Endothelial cell of umbilical vein (primary cell): Measurements from ENCODE around the gene GPD2. TPM values are rescaled to one million over a fixed set of nuclear protein-coding genes. Genes with fewer than 3 reads are reported as not detected.

Source experiments
- BruUV-seq: library from RNA; stranded (reverse); fragments of 400-500 nt; replicated peaks from 2 replicates; lab custom pipeline; 2021; lab: Mats Ljungman, UMichigan
- CTCF ChIA-PET: fragments of 300-600, 350-600 bp; sonication (Branson Sonifier 250); formaldehyde crosslinking; loops from one replicate; lab custom pipeline; 2021; ENCODE audit warnings: antibody characterized with exemption, inconsistent platforms; lab: Charles Lee
- POLR2A ChIA-PET: fragments of 300-600, 350-600 bp; sonication (Branson Sonifier 250); formaldehyde crosslinking; loops from one replicate; lab custom pipeline; 2021; ENCODE audit warnings: antibody characterized with exemption, inconsistent platforms; lab: Charles Lee
- DNase-seq: peaks from one replicate; pipeline ENCODE4 v3.0.0-alpha.2; 2011; ENCODE audit warnings: low read depth, low spot score
- FAIRE-seq: peaks from 2 replicates; lab custom pipeline; 2011; peaks lifted over from hg19 to GRCh38; lab: Jason Lieb, UNC
- H2AFZ ChIP-seq: 2 replicates; pipeline ENCODE4 v1.6.0; 2012; ENCODE audit warnings: low read depth, low read length, control low read depth, inconsistent platforms
- H3K27ac ChIP-seq: 2 replicates; pipeline ENCODE4 v1.5.1; 2011; ENCODE audit warnings: low read depth, mild to moderate bottlenecking, control low read depth, low read length, moderate library complexity; ENCODE audit not compliant: insufficient read depth
- H3K27me3 ChIP-seq, 2 experiments: 2 replicates each; pipeline versions ENCODE4 v1.6.0 to v1.6.1; 2011; ENCODE audit warnings: low read length in 2 of 2, mixed read lengths in 1 of 2; ENCODE audit not compliant: control insufficient read depth in 2 of 2, insufficient read depth in 2 of 2
- H3K36me3 ChIP-seq, 2 experiments: 2 replicates in 1 of 2; 3 replicates in 1 of 2; pipeline ENCODE4 v1.5.1; 2011; ENCODE audit warnings: low read length in 2 of 2, mild to moderate bottlenecking in 1 of 2, moderate library complexity in 1 of 2; ENCODE audit not compliant: control insufficient read depth in 2 of 2, insufficient read depth in 2 of 2; ENCODE audit errors: extremely low read depth in 1 of 2
- H3K4me1 ChIP-seq: 3 replicates; pipeline ENCODE4 v1.5.1; 2011; ENCODE audit warnings: mild to moderate bottlenecking, low read length; ENCODE audit not compliant: control insufficient read depth, insufficient read depth; ENCODE audit errors: extremely low read depth
- H3K4me2 ChIP-seq: 2 replicates; pipeline ENCODE4 v1.6.1; 2011; ENCODE audit warnings: low read length, control low read depth, mixed read lengths; ENCODE audit not compliant: insufficient read depth
- H3K4me3 ChIP-seq, 3 experiments: fragments of 200-600 bp in 1 of 3; sonication (generic), shearing (Covaris generic) in 1 of 3; replicated peaks in 1 of 3; 2 replicates each; pipeline ENCODE4 v1.5.1; 2011 to 2016; ENCODE audit warnings: control low read depth in 3 of 3, low read length in 3 of 3, mild to moderate bottlenecking in 2 of 3, inconsistent platforms in 1 of 3, low read depth in 1 of 3, moderate library complexity in 1 of 3; ENCODE audit not compliant: insufficient read depth in 1 of 3
- H3K79me2 ChIP-seq: 2 replicates; pipeline ENCODE4 v1.6.0; 2012; ENCODE audit warnings: low read length, inconsistent platforms; ENCODE audit not compliant: control insufficient read depth, insufficient read depth
- H3K9ac ChIP-seq: replicated peaks from 2 replicates; pipeline ENCODE3; 2011; ENCODE audit warnings: low read length, control low read depth; ENCODE audit not compliant: insufficient read depth; ENCODE audit errors: extremely low read depth
- H3K9me1 ChIP-seq: replicated peaks from 3 replicates; pipeline ENCODE4 v1.6.0; 2011; ENCODE audit warnings: mild to moderate bottlenecking, low read length; ENCODE audit not compliant: control insufficient read depth, insufficient read depth; ENCODE audit errors: extremely low read depth
- H3K9me3 ChIP-seq: replicated peaks from 2 replicates; pipeline ENCODE4 v1.5.1; 2012; ENCODE audit warnings: low read length, inconsistent platforms; ENCODE audit not compliant: control insufficient read depth, insufficient read depth
- H4K20me1 ChIP-seq: replicated peaks from 2 replicates; pipeline ENCODE3; 2011; ENCODE audit warnings: mild to moderate bottlenecking, low read length; ENCODE audit not compliant: control insufficient read depth, insufficient read depth; ENCODE audit errors: extremely low read depth
- CTCF ChIP-seq, 2 donors: IDR thresholded peaks; 1 replicate in 1 of 2; 2 replicates in 1 of 2; pipeline ENCODE4 v1.5.1; 2011; ENCODE audit warnings: low read length in 2 of 2, mild to moderate bottlenecking in 2 of 2, moderate library complexity in 2 of 2, control low read depth in 1 of 2, inconsistent platforms in 1 of 2, low read depth in 1 of 2; ENCODE audit not compliant: insufficient read depth in 1 of 2; ENCODE audit errors: extremely low read depth in 1 of 2
- EZH2 ChIP-seq: IDR thresholded peaks from 2 replicates; pipeline ENCODE4 v1.6.1; 2012; ENCODE audit warnings: borderline replicate concordance, low read depth, mild to moderate bottlenecking, moderate library complexity, low read length, inconsistent platforms; ENCODE audit not compliant: severe bottlenecking
- FOS ChIP-seq: IDR thresholded peaks from 2 replicates; pipeline ENCODE4 v1.6.1; 2011; ENCODE audit warnings: mild to moderate bottlenecking, low read length, moderate library complexity, borderline replicate concordance; ENCODE audit not compliant: insufficient read depth
- GATA2 ChIP-seq: IDR thresholded peaks from 2 replicates; pipeline ENCODE4 v1.7.0; 2011; ENCODE audit warnings: low read depth, mild to moderate bottlenecking, moderate library complexity, mixed read lengths, low read length; ENCODE audit not compliant: insufficient read length, insufficient read depth
- JUN ChIP-seq: IDR thresholded peaks from 2 replicates; pipeline ENCODE4 v1.6.1; 2011; ENCODE audit warnings: borderline replicate concordance, low read depth; ENCODE audit not compliant: insufficient read length, insufficient read depth
- MYC ChIP-seq: IDR thresholded peaks from one replicate; pipeline ENCODE4 v1.6.1; 2011; ENCODE audit warnings: mild to moderate bottlenecking, low read depth, low read length
- POLR2A ChIP-seq: IDR thresholded peaks from 2 replicates; pipeline ENCODE4 v1.6.1; 2012; ENCODE audit warnings: low read depth, mild to moderate bottlenecking, control low read depth, low read length
- dilution Hi-C: fragments of 300-500 bp; cut with MboI; formaldehyde crosslinking; loops from one replicate; pipeline ENCODE4 v1.15.0; 2019; ENCODE audit warnings: low sequenced_read_pairs; ENCODE audit not compliant: extremely low pct_ligation_motif_present
- intact Hi-C: fragments of 100-400 bp; cut with micrococcal nuclease; formaldehyde crosslinking; loops from one replicate; pipeline ENCODE4 v1.10.0; 2022
- polyA plus RNA-seq, 4 experiments: library from polyadenylated mRNA; depleted of rRNA in 3 of 4; stranded (reverse) in 3 of 4; unstranded in 1 of 4; fragments of >200 nt; gene quantifications; 2 replicates each; pipeline versions ENCODE4 v1.2.1 to v1.2.3, GENCODE V29; 2011 to 2012; ENCODE audit warnings: missing spikeins in 1 of 4
- total RNA-seq: library from RNA; stranded (reverse); gene quantifications from 2 replicates; pipeline ENCODE4 v1.2.3, GENCODE V29; 2021

GPD2 gene
- total and polyA plus RNA-seq, 2 donors (not counting 3 experiments of a cell fraction or from before 2014, with no cell fraction given) = 6.6 to 37.0 TPM

DNA sequence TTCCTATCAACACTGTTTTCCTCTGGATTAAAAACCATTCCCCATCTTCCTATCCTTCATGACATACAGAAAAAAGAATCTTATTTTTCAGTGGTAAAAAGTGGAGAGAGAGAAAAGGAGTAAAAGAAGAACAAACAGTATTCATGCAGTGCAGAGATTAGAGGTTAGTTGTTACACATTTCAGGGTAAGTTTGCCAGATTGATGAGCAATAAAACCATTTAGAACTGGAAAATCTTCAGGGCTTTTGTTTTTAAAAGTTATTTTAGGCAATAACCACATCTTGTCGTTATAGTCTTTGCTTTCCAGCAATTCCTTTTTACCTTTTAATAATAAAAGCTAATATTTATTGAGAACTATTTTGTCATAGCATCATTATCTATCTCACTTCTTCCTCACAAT, 104.5 kb downstream of the GPD2 start:
- TF ChIP-seq EZH2 = no peak
- TF ChIP-seq CTCF (IDR thresholded peaks at IDR 0.05; ENCODE audit: extremely low read depth in 1 of 2, insufficient read depth in 1 of 2, low read depth in 1 of 2, low read length in 2 of 2) = no peak
- TF ChIP-seq GATA2 = no peak
- TF ChIP-seq JUN = no peak
- no peak for TF ChIP-seq FOS
- no peak for TF ChIP-seq POLR2A
- TF ChIP-seq MYC = no peak
- no peaks in the 10 kb centered on the region for H3K27me3 ChIP-seq
- no peak overlapping the region for H3K4me2 ChIP-seq
- no peaks in the 10 kb centered on the region for H3K9me1 ChIP-seq
- no peaks in the 10 kb centered on the region for H3K79me2 ChIP-seq
- H3K9me3 ChIP-seq = no peaks in the 10 kb centered on the region
- POLR2A ChIA-PET = no interaction called here
- DNase-seq (no peak), FAIRE-seq (no peak)
- intact Hi-C loops (no loop called here), dilution Hi-C loops (no loop called here)
- H3K27ac ChIP-seq = no peak overlapping the region
- CTCF ChIA-PET = interaction anchor here (1.0 kb wide), 1 partner anchor 12 kb away, joined by 3 read pairs; no protein-coding TSS in a partner anchor
- BruUV-seq = no TSS peak
- H3K4me3 ChIP-seq = no peak overlapping the region
- no peaks in the 10 kb centered on the region for H3K36me3 ChIP-seq
- no peaks in the 10 kb centered on the region for H4K20me1 ChIP-seq
- H3K4me1 ChIP-seq = no peaks in the 10 kb centered on the region
- no peak overlapping the region for H3K9ac ChIP-seq
- no peak overlapping the region for H2AFZ ChIP-seq
